H1 (cell line): ENCODE measurements around the gene PGLYRP1. TPM values are rescaled to one million over a fixed set of nuclear protein-coding genes. Genes with fewer than 3 reads are reported as not detected.

ENCODE experiments used
- ATF2 ChIP-seq: IDR thresholded peaks from 2 replicates; pipeline ENCODE4 v1.6.1; 2012; ENCODE audit warnings: low read length, inconsistent platforms
- BCL11A ChIP-seq, 2 experiments: IDR thresholded peaks; one replicate each; pipeline ENCODE4 v1.6.1; 2011; ENCODE audit warnings: low read depth in 2 of 2, low read length in 2 of 2, mild to moderate bottlenecking in 2 of 2
- FOSL1 ChIP-seq: IDR thresholded peaks from 2 replicates; pipeline ENCODE4 v1.6.1; 2011; ENCODE audit warnings: mild to moderate bottlenecking, low read depth, low read length, moderate library complexity; ENCODE audit not compliant: insufficient read depth
- GTF2F1 ChIP-seq: IDR thresholded peaks from 2 replicates; pipeline ENCODE4 v1.6.1; 2012; ENCODE audit warnings: low read depth, low read length, improper control_type of control experiment, borderline replicate concordance
- NRF1 ChIP-seq: IDR thresholded peaks from 2 replicates; pipeline ENCODE4 v1.6.1; 2011; ENCODE audit warnings: mild to moderate bottlenecking, low read depth, low read length, improper control_type of control experiment
- PHF8 ChIP-seq: fragments of 200-600 bp; sonication (generic); conservative IDR thresholded peaks from 2 replicates; pipeline ENCODE4 v1.7.1; 2012; ENCODE audit warnings: low read depth, mild to moderate bottlenecking, inconsistent platforms, low read length, moderate library complexity
- POU5F1 ChIP-seq: IDR thresholded peaks from 2 replicates; pipeline ENCODE4 v1.6.1; 2011; ENCODE audit warnings: low read depth, mild to moderate bottlenecking, low read length, moderate library complexity
- RAD21 ChIP-seq, 2 experiments: IDR thresholded peaks in 1 of 2; conservative IDR thresholded peaks in 1 of 2; 2 replicates each; pipeline ENCODE4 v1.6.1; 2011; ENCODE audit warnings: low read depth in 2 of 2, low read length in 2 of 2, improper control_type of control experiment in 1 of 2, inconsistent platforms in 1 of 2, mild to moderate bottlenecking in 1 of 2, moderate library complexity in 1 of 2
- RBBP5 ChIP-seq: IDR thresholded peaks from 2 replicates; pipeline ENCODE4 v1.7.1; 2012; ENCODE audit warnings: low read depth, mild to moderate bottlenecking, inconsistent platforms, low read length, moderate library complexity, borderline replicate concordance
- SAP30 ChIP-seq: fragments of 300-600 bp; sonication (generic); IDR thresholded peaks from 2 replicates; pipeline ENCODE4 v1.7.1; 2012; ENCODE audit warnings: low read length, moderate library complexity, mild to moderate bottlenecking, inconsistent platforms; ENCODE audit not compliant: insufficient read depth, insufficient replicate concordance
- SRF ChIP-seq: IDR thresholded peaks from 2 replicates; pipeline ENCODE4 v1.6.1; 2011; ENCODE audit warnings: mild to moderate bottlenecking, low read depth, low read length, moderate library complexity
- ZNF274 ChIP-seq: IDR thresholded peaks from 2 replicates; pipeline ENCODE4 v1.7.0; 2012; ENCODE audit warnings: low read length, borderline replicate concordance; ENCODE audit errors: extremely low read depth
- polyA plus RNA-seq, 7 experiments: library from polyadenylated mRNA; depleted of rRNA in 3 of 7; stranded (reverse) in 5 of 7; unstranded in 2 of 7; fragments of >200 nt in 5 of 7; fragments of 200-250 nt in 2 of 7; gene quantifications; 1 replicate in 5 of 7; 2 replicates in 1 of 7; 4 replicates in 1 of 7; pipeline versions ENCODE4 v1.2.1 to v1.2.3, GENCODE V29; 2011 to 2013; ENCODE audit warnings: missing spikeins in 2 of 7, mixed read lengths in 2 of 7
- total RNA-seq: library from RNA; stranded (reverse); fragmentation: NEBNext Ultra II Directional; extraction: Animal tissue kit (Norgen Biotek cat#: 25700); gene quantifications from 2 replicates; pipeline ENCODE4 v1.2.1, GENCODE V29; 2021
- TF ChIP-seq, protein P1 (sequence below): IDR thresholded peaks from 2 replicates; pipeline ENCODE4 v1.6.1; 2011; ENCODE audit warnings: low read depth, mild to moderate bottlenecking, low read length; ENCODE audit not compliant: insufficient read depth

Gene PGLYRP1
- total and polyA plus RNA-seq, 2 of the 8 experiments (the other 6 are each of a cell fraction or from before 2014, with no cell fraction given): not detected

- TF ChIP-seq SAP30: no peak
- peak; percentile 61 to 72 for TF ChIP-seq RAD21 (IDR thresholded peaks at IDR 0.05 in 1 of 2, conservative IDR thresholded peaks at IDR 0.05 in 1 of 2; ENCODE audit: low read depth in 2 of 2, low read length in 2 of 2)
- 0 out of 2 replicates have a peak, but pooled peaks have one; percentile 18 for TF ChIP-seq NRF1
- no peak for TF ChIP-seq GTF2F1
- no peak for TF ChIP-seq PHF8
- TF ChIP-seq RBBP5: no peak
- no peak for TF ChIP-seq SRF
- no peak for TF ChIP-seq POU5F1
- TF ChIP-seq BCL11A (IDR thresholded peaks at IDR 0.05; ENCODE audit: low read depth in 2 of 2, low read length in 2 of 2): no peak
- TF ChIP-seq FOSL1: 0 out of 2 replicates have a peak, but pooled peaks have one; percentile 52
- no peak for TF ChIP-seq ZNF274
- TF ChIP-seq ATF2: no peak
- TF ChIP-seq, protein P1, sequence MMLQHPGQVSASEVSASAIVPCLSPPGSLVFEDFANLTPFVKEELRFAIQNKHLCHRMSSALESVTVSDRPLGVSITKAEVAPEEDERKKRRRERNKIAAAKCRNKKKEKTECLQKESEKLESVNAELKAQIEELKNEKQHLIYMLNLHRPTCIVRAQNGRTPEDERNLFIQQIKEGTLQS: no peak
- TF ChIP-seq, all 59 proteins: peak for 7
Observed at GRCh38 chr19:46009530-46010510, 13.0 kb downstream of the PGLYRP1 start (continued).
